Measurements from ENCODE around the gene MAMDC2. TPM values are rescaled to one million over a fixed set of nuclear protein-coding genes. Genes with fewer than 3 reads are reported as not detected.

Gene MAMDC2
- total RNA-seq, 1 donor from 2014 or later = 4.0 TPM

DNA sequence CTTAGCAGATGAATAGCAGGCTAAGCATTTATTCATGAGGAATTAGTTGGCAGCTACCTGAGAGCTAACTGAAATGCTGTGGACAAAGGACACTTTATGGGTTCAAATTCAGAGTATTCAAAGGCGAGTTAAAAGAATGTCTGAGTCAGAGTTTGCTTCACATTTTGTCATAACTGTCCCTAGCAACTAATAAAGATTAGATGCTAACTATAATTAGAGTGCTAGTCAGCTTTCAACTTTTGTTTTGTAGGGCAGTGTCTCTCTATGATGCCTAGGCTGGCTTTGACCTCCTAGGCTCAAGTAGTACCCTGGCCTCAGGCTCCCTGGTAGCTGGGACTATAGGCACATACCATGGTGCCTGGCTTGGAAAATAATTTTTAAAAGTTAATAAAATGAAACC, 219.8 kb downstream of the MAMDC2 start:
- no peaks in the 10 kb centered on the region for H3K27me3 Mint-ChIP-seq
- peaks cover 57% of the 10 kb centered on the region for H3K36me3 Mint-ChIP-seq
- H3K9me3 Mint-ChIP-seq = peaks cover 5% of the 10 kb centered on the region
- DNase-seq (ENCODE audit: extremely low spot score, unreplicated experiment) = no peak
- TF ChIP-seq, protein P1, sequence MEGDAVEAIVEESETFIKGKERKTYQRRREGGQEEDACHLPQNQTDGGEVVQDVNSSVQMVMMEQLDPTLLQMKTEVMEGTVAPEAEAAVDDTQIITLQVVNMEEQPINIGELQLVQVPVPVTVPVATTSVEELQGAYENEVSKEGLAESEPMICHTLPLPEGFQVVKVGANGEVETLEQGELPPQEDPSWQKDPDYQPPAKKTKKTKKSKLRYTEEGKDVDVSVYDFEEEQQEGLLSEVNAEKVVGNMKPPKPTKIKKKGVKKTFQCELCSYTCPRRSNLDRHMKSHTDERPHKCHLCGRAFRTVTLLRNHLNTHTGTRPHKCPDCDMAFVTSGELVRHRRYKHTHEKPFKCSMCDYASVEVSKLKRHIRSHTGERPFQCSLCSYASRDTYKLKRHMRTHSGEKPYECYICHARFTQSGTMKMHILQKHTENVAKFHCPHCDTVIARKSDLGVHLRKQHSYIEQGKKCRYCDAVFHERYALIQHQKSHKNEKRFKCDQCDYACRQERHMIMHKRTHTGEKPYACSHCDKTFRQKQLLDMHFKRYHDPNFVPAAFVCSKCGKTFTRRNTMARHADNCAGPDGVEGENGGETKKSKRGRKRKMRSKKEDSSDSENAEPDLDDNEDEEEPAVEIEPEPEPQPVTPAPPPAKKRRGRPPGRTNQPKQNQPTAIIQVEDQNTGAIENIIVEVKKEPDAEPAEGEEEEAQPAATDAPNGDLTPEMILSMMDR (conservative IDR thresholded peaks at IDR 0.05) = no peak
- no peak overlapping the region for H3K27ac Mint-ChIP-seq
- H3K4me3 Mint-ChIP-seq = no peak overlapping the region
- peaks cover 30% of the 10 kb centered on the region for H3K4me1 Mint-ChIP-seq (ENCODE audit: unreplicated experiment)

Other genes starting within 250 kb of the MAMDC2 start
- gene CFAP95, start 223.0 kb upstream of the MAMDC2 start, total RNA-seq (ENCODE audit: low replicate concordance) = 1.2 and 3.4 TPM in 2 replicates
- 33.9 and 40.3 TPM in 2 replicates for gene SMC5, start 215.1 kb downstream of the MAMDC2 start, total RNA-seq (ENCODE audit: low replicate concordance)